K562 (cell line): ENCODE measurements around the gene PSME4. TPM values are rescaled to one million over a fixed set of nuclear protein-coding genes. Genes with fewer than 3 reads are reported as not detected.

Experiments used
- ATAC-seq: fragments of 200-7000 bp; cut with Tn5 transposase; 3 replicates; pipeline ENCODE4 v1.9.1; 2020; ENCODE audit warnings: moderate library complexity
- BruUV-seq: library from RNA; stranded (reverse); fragments of 400-500 nt; replicated peaks from 2 replicates; lab custom pipeline; 2021; lab: Mats Ljungman, UMichigan
- CTCF ChIA-PET: fragments of 300-600 bp; formaldehyde crosslinking; extraction: SDS; loops from one replicate; lab custom pipeline; 2021; ENCODE audit warnings: low intra/inter-chr PET ratio; lab: Yijun Ruan, JAX
- POLR2A ChIA-PET: fragments of 300-600, 350-650 bp; sonication (Branson Sonifier 250); formaldehyde crosslinking; extraction: SDS; loops from one replicate; lab custom pipeline; 2021; ENCODE audit warnings: antibody characterized with exemption, inconsistent platforms; lab: Yijun Ruan, JAX
- DNase-seq, 4 experiments: peaks; one replicate each; pipeline versions ENCODE4 v3.0.0 to v3.0.0-alpha.2; 2011 to 2018; ENCODE audit warnings: low spot score in 3 of 4, mixed read lengths in 3 of 4; ENCODE audit errors: extremely low read depth in 1 of 4
- FAIRE-seq: peaks from 2 replicates; lab custom pipeline; 2011; peaks lifted over from hg19 to GRCh38; lab: Jason Lieb, UNC
- H2AFZ ChIP-seq: 2 replicates; pipeline ENCODE4 v1.6.0; 2011; ENCODE audit warnings: low read depth, low read length, control low read depth, inconsistent platforms
- H3K27ac ChIP-seq: fragments of 200-600 bp; 3 replicates; pipeline ENCODE4 v1.8.0; 2011; ENCODE audit warnings: low read depth, mild to moderate bottlenecking, control low read depth, inconsistent platforms, low read length, moderate library complexity, mixed read lengths; ENCODE audit errors: extremely low read depth
- H3K27me3 ChIP-seq, 2 experiments: fragments of 300-600 bp in 1 of 2; 2 replicates in 1 of 2; 3 replicates in 1 of 2; pipeline versions ENCODE4 v1.6.0 to v1.8.0; 2011; ENCODE audit warnings: inconsistent platforms in 2 of 2, low read length in 2 of 2, mild to moderate bottlenecking in 1 of 2, mixed read lengths in 1 of 2, moderate library complexity in 1 of 2; ENCODE audit not compliant: control insufficient read depth in 2 of 2, insufficient read depth in 2 of 2
- H3K36me3 ChIP-seq: fragments of 300-600 bp; 3 replicates; pipeline ENCODE4 v1.8.0; 2011; ENCODE audit warnings: mild to moderate bottlenecking, low read length, inconsistent platforms; ENCODE audit not compliant: control insufficient read depth, insufficient read depth
- H3K4me1 ChIP-seq, 2 experiments: fragments of 200-600 bp in 1 of 2; replicated peaks in 1 of 2; 2 replicates in 1 of 2; 3 replicates in 1 of 2; pipeline versions ENCODE4 v1.5.1 to v1.8.0; 2011; ENCODE audit warnings: inconsistent platforms in 2 of 2, low read length in 2 of 2, mild to moderate bottlenecking in 1 of 2, mixed read lengths in 1 of 2, moderate library complexity in 1 of 2; ENCODE audit not compliant: control insufficient read depth in 2 of 2, insufficient read depth in 2 of 2
- H3K4me2 ChIP-seq: 2 replicates; pipeline ENCODE4 v1.6.1; 2011; ENCODE audit warnings: low read length, control low read depth, inconsistent platforms, mixed read lengths; ENCODE audit not compliant: insufficient read depth
- H3K4me3 ChIP-seq: fragments of 200-600 bp; sonication (generic), shearing (Covaris generic); 2 replicates; pipeline ENCODE4 v1.5.1; 2016; ENCODE audit warnings: control low read depth, inconsistent platforms
- H3K79me2 ChIP-seq: fragments of 200-600 bp; 3 replicates; pipeline ENCODE4 v1.8.0; 2011; ENCODE audit warnings: low read length, inconsistent platforms; ENCODE audit not compliant: control insufficient read depth, insufficient read depth
- H3K9ac ChIP-seq, 2 experiments: 2 replicates each; pipeline versions ENCODE4 v1.6.0 to v1.6.1; 2011; ENCODE audit warnings: low read depth in 2 of 2, low read length in 2 of 2, control low read depth in 1 of 2, inconsistent platforms in 1 of 2, mild to moderate bottlenecking in 1 of 2, mixed read lengths in 1 of 2; ENCODE audit not compliant: insufficient read depth in 1 of 2
- H3K9me1 ChIP-seq: one replicate; pipeline ENCODE4 v1.6.0; 2011; ENCODE audit warnings: inconsistent platforms, mild to moderate bottlenecking, low read length, moderate library complexity; ENCODE audit not compliant: control insufficient read depth, insufficient read depth
- H3K9me3 ChIP-seq: replicated peaks from 2 replicates; pipeline ENCODE4 v1.5.1; 2011; ENCODE audit warnings: low read depth, low read length, inconsistent platforms; ENCODE audit not compliant: control insufficient read depth, insufficient read depth
- H4K20me1 ChIP-seq: replicated peaks from 2 replicates; pipeline ENCODE4 v1.6.1; 2011; ENCODE audit warnings: low read length, inconsistent platforms, mixed read lengths; ENCODE audit not compliant: control insufficient read depth, insufficient read depth
- HNRNPK ChIP-seq: fragments of 200-400 bp; formaldehyde crosslinking; IDR thresholded peaks from one replicate; pipeline ENCODE4 v1.6.1; 2018; ENCODE audit warnings: mild to moderate bottlenecking, low read depth, low read length; ENCODE audit not compliant: poor library complexity, severe bottlenecking
- ID3 ChIP-seq, 2 experiments: fragments of 250-450 bp in 1 of 2; fragments of 450-650 bp in 1 of 2; sonication (Bioruptor Pico) in 1 of 2; IDR thresholded peaks; 2 replicates each; pipeline versions ENCODE4 v1.6.1 to v1.8.0; 2016 to 2021; ENCODE audit warnings: mild to moderate bottlenecking in 2 of 2, moderate library complexity in 2 of 2, missing compliant biosample characterization in 1 of 2, missing genetic modification characterization in 1 of 2
- IFI16 ChIP-seq: fragments of 250-450 bp; sonication (Bioruptor Pico); IDR thresholded peaks from 2 replicates; pipeline ENCODE4 v2.1.2; 2022; ENCODE audit warnings: mild to moderate bottlenecking, inconsistent platforms
- MCM2 ChIP-seq: fragments of 450-650 bp; IDR thresholded peaks from 2 replicates; pipeline ENCODE4 v1.6.1; 2017; ENCODE audit warnings: low read depth, mild to moderate bottlenecking
- REST ChIP-seq, 2 experiments: fragments of 450-650 bp; formaldehyde crosslinking in 1 of 2; IDR thresholded peaks; 2 replicates each; pipeline versions ENCODE4 v1.4.0 to v1.6.1; 2014 to 2020; ENCODE audit warnings: mild to moderate bottlenecking in 2 of 2, borderline replicate concordance in 1 of 2, low read depth in 1 of 2
- XRCC3 ChIP-seq: fragments of 450-650 bp; IDR thresholded peaks from 2 replicates; pipeline ENCODE4 v1.6.1; 2017; ENCODE audit warnings: mild to moderate bottlenecking, moderate library complexity
- XRCC4 ChIP-seq: IDR thresholded peaks from one replicate; pipeline ENCODE4 v1.6.1; 2011; ENCODE audit not compliant: insufficient read depth, insufficient read length; ENCODE audit errors: extremely low read depth
- ZBTB11 ChIP-seq, 3 experiments: fragments of 200-800 bp in 1 of 3; fragments of 250-450 bp in 1 of 3; fragments of 450-650 bp in 1 of 3; sonication (Bioruptor Pico) in 1 of 3; sonication (Bioruptor generic) in 1 of 3; formaldehyde crosslinking in 1 of 3; IDR thresholded peaks; 2 replicates each; pipeline versions ENCODE4 v1.6.1 to v1.8.0; 2016 to 2022; ENCODE audit warnings: mild to moderate bottlenecking in 2 of 3, missing genetic modification characterization in 2 of 3, missing compliant biosample characterization in 1 of 3, moderate library complexity in 1 of 3
- WGBS: fragments of 100-300 bp; shearing (Covaris generic); methylation state at CpG from one replicate; pipeline ENCODE4 v1.1.6; 2016; ENCODE audit warnings: low coverage, mixed read lengths; ENCODE audit not compliant: insufficient coverage; ENCODE audit errors: missing lambda C conversion rate; 5-methylcytosine and 5-hydroxymethylcytosine counted together
- in situ Hi-C: fragments of 300-500 bp; cut with MboI; formaldehyde crosslinking; loops from 4 replicates; pipeline ENCODE4 v1.15.0; 2018; ENCODE audit warnings: inconsistent platforms, mixed read lengths
- intact Hi-C: fragments of 100-400 bp; cut with micrococcal nuclease; formaldehyde crosslinking; loops from 2 replicates; pipeline ENCODE4 v1.14.2; 2022
- polyA plus RNA-seq, 8 experiments: library from polyadenylated mRNA; depleted of rRNA in 4 of 8; stranded (reverse) in 5 of 8; unstranded in 3 of 8; fragments of >200 nt; fragmentation: Nextera tagmentation in 2 of 8; fragmentation: Illumina TruSeq in 1 of 8; extraction: Ambion mirVana in 2 of 8; extraction: Trizol in 1 of 8; gene quantifications; 2 replicates each; pipeline versions ENCODE4 v1.2.1 to v1.2.3, GENCODE V29; 2011 to 2014; ENCODE audit warnings: inconsistent platforms in 1 of 8, missing spikeins in 1 of 8
- total RNA-seq, 7 experiments: library from RNA; depleted of rRNA in 6 of 7; stranded (reverse); fragments of >200 nt in 6 of 7; fragmentation: Illumina TruSeq in 2 of 7; extraction: Trizol in 2 of 7; gene quantifications; 2 replicates each; pipeline versions ENCODE4 v1.2.1 to v1.2.3, GENCODE V29; 2011 to 2021; ENCODE audit warnings: low replicate concordance in 1 of 7

PSME4 gene
- total and polyA plus RNA-seq, 9 of the 15 experiments (the other 6 are each of a cell fraction or from before 2014, with no cell fraction given) = 24.3 to 77.8 (median 40.5) TPM

- no TSS peak for BruUV-seq
- 94% methylated on average over 6 of the region's 6 CpGs for WGBS
- DNase-seq (no peak), ATAC-seq (no peak), FAIRE-seq (no peak)
- no peaks in the 10 kb centered on the region; a peak in 1 of 5 replicates for H3K4me1 ChIP-seq
- no peak overlapping the region for H3K27ac ChIP-seq
- H3K9ac ChIP-seq = no peak overlapping the region
- no peaks in the 10 kb centered on the region for H4K20me1 ChIP-seq
- no peaks in the 10 kb centered on the region for H3K79me2 ChIP-seq
- H3K9me3 ChIP-seq = no peaks in the 10 kb centered on the region
- no peak overlapping the region for H3K4me2 ChIP-seq
- no peak overlapping the region for H2AFZ ChIP-seq
- no peak overlapping the region for H3K4me3 ChIP-seq
- in situ Hi-C loops = no loop called here
- POLR2A ChIA-PET = no interaction called here
- H3K36me3 ChIP-seq = peaks cover 70% of the 10 kb centered on the region; the same call in 2 of the 3 replicates
- no peaks in the 10 kb centered on the region for H3K9me1 ChIP-seq
- H3K27me3 ChIP-seq = no peaks in the 10 kb centered on the region
- CTCF ChIA-PET = no interaction called here
- intact Hi-C loops = no loop called here
- no peak for TF ChIP-seq XRCC4
- no peak for TF ChIP-seq XRCC3
- TF ChIP-seq ZBTB11 (CRISPR knock-in tag; IDR thresholded peaks at IDR 0.05) = no peak
- no peak for TF ChIP-seq HNRNPK
- TF ChIP-seq IFI16 = no peak
- TF ChIP-seq ID3 (CRISPR knock-in tag; IDR thresholded peaks at IDR 0.05) = no peak
- TF ChIP-seq ID3 (tag; IDR thresholded peaks at IDR 0.05) = no peak
- no peak for TF ChIP-seq REST (IDR thresholded peaks at IDR 0.05; ENCODE audit: borderline replicate concordance)
- no peak for TF ChIP-seq REST (CRISPR knock-in tag; IDR thresholded peaks at IDR 0.05; ENCODE audit: low read depth)
- TF ChIP-seq MCM2 = no peak
Measured at GRCh38 chr2:53863538-53864227, 107.1 kb downstream of the PSME4 start.
